ENCODE measurements around the gene ANAPC13. TPM values are rescaled to one million over a fixed set of nuclear protein-coding genes. Genes with fewer than 3 reads are reported as not detected.
A peak's percentile ranks its signal among the peaks of the same experiment; 100 is the strongest.

Gene ANAPC13
- total RNA-seq, 2 experiments from 2014 or later = 12.9 to 16.8 TPM

GRCh38 chr3:134449951-134450350 lies 35.8 kb downstream of the ANAPC13 start:
- no peak overlapping the region for H3K27ac ChIP-seq (ENCODE audit: low read depth in 1 of 2, low read length in 2 of 2)
- Mint-ChIP-seq H3K4me3 (no peak overlapping the region), H3K27ac (no peak overlapping the region), H3K36me3 (ENCODE audit: low read depth) (no peaks in the 10 kb centered on the region), H3K27me3 (peaks cover 36% of the 10 kb centered on the region), H3K4me1 (ENCODE audit: low read depth) (no peaks in the 10 kb centered on the region), H3K9me3 (no peaks in the 10 kb centered on the region)
- H3K4me3 ChIP-seq (ENCODE audit: low read length) = no peak overlapping the region
- ATAC-seq (ENCODE audit: poor library complexity) = no peak
- peaks cover 5 to 13% of the 10 kb centered on the region in 2 experiments for H3K9me3 ChIP-seq (ENCODE audit: control insufficient read depth in 1 of 2, insufficient read depth in 1 of 2, low read length in 2 of 2)
- no peaks in the 10 kb centered on the region for H3K36me3 ChIP-seq (ENCODE audit: insufficient read depth, low read length)
- intact Hi-C loops (cut with DNase I, micrococcal nuclease) = no loop called here
- no peaks in the 10 kb centered on the region for H3K4me1 ChIP-seq (ENCODE audit: insufficient read depth, low read length)
- POLR2A ChIA-PET = no interaction called here
- no peak for TF ChIP-seq CTCF (IDR thresholded peaks at IDR 0.05)
- CTCF ChIA-PET = no interaction called here
- peaks cover 7 to 11% of the 10 kb centered on the region in 2 experiments for H3K27me3 ChIP-seq (ENCODE audit: control insufficient read depth in 1 of 2, insufficient read depth in 2 of 2, low read length in 2 of 2)
- no peak for DNase-seq

GRCh38 chr3:134449277-134449676 lies 36.5 kb downstream of the ANAPC13 start:
- H3K9me3 Mint-ChIP-seq = no peaks in the 10 kb centered on the region
- Histone ChIP-seq H3K27me3 (ENCODE audit: control insufficient read depth in 1 of 2, insufficient read depth in 2 of 2, low read length in 2 of 2) (peaks cover 7 to 11% of the 10 kb centered on the region in 2 experiments), H3K36me3 (ENCODE audit: insufficient read depth, low read length) (no peaks in the 10 kb centered on the region), H3K4me3 (ENCODE audit: low read length) (no peak overlapping the region), H3K9me3 (ENCODE audit: control insufficient read depth in 1 of 2, insufficient read depth in 1 of 2, low read length in 2 of 2) (peaks cover 5 to 13% of the 10 kb centered on the region in 2 experiments), H3K27ac (ENCODE audit: low read depth in 1 of 2, low read length in 2 of 2) (no peak overlapping the region), H3K4me1 (ENCODE audit: insufficient read depth, low read length) (no peaks in the 10 kb centered on the region)
- no peaks in the 10 kb centered on the region for H3K4me1 Mint-ChIP-seq (ENCODE audit: low read depth)
- no peak overlapping the region for H3K27ac Mint-ChIP-seq
- no peak for ATAC-seq (ENCODE audit: poor library complexity)
- peak in 3 of 14 experiments; percentile 3 to 21 (median 18) for DNase-seq
- TF ChIP-seq CTCF (IDR thresholded peaks at IDR 0.05) = no peak
- POLR2A ChIA-PET = no interaction called here
- peaks cover 36% of the 10 kb centered on the region for H3K27me3 Mint-ChIP-seq
- CTCF ChIA-PET = no interaction called here
- no peaks in the 10 kb centered on the region for H3K36me3 Mint-ChIP-seq (ENCODE audit: low read depth)
- no peak overlapping the region for H3K4me3 Mint-ChIP-seq
- intact Hi-C loops (cut with DNase I, micrococcal nuclease) = no loop called here

GRCh38 chr3:134448664-134449063 lies 37.1 kb downstream of the ANAPC13 start:
- H3K9me3 Mint-ChIP-seq = no peaks in the 10 kb centered on the region
- H3K9me3 ChIP-seq (ENCODE audit: control insufficient read depth in 1 of 2, insufficient read depth in 1 of 2, low read length in 2 of 2) = peaks cover 5 to 13% of the 10 kb centered on the region in 2 experiments
- no peak for ATAC-seq (ENCODE audit: poor library complexity)
- H3K4me1 Mint-ChIP-seq (ENCODE audit: low read depth) = no peaks in the 10 kb centered on the region
- TF ChIP-seq CTCF (IDR thresholded peaks at IDR 0.05) = no peak
- H3K27me3 ChIP-seq (ENCODE audit: control insufficient read depth in 1 of 2, insufficient read depth in 2 of 2, low read length in 2 of 2) = peaks cover under 1 to 11% of the 10 kb centered on the region in 2 experiments
- no peaks in the 10 kb centered on the region for H3K4me1 ChIP-seq (ENCODE audit: insufficient read depth, low read length)
- H3K27ac ChIP-seq (ENCODE audit: low read depth in 1 of 2, low read length in 2 of 2) = no peak overlapping the region
- CTCF ChIA-PET = no interaction called here
- no peak overlapping the region for H3K4me3 ChIP-seq (ENCODE audit: low read length)
- no peak overlapping the region for H3K27ac Mint-ChIP-seq
- no peak for DNase-seq
- no peak overlapping the region for H3K4me3 Mint-ChIP-seq
- intact Hi-C loops (cut with DNase I, micrococcal nuclease) = no loop called here
- peaks cover 35% of the 10 kb centered on the region for H3K27me3 Mint-ChIP-seq
- H3K36me3 Mint-ChIP-seq (ENCODE audit: low read depth) = no peaks in the 10 kb centered on the region
- POLR2A ChIA-PET = no interaction called here
- no peaks in the 10 kb centered on the region for H3K36me3 ChIP-seq (ENCODE audit: insufficient read depth, low read length)

Data from CD4-positive, alpha-beta T cell (primary cell).